Ovary (tissue), 3 donors: ENCODE results near the gene DIS3L2.

Experiments used
- CTCF ChIP-seq, 3 donors: fragments of 450-650 bp in 2 of 3; fragments of 200-600 bp in 1 of 3; IDR thresholded peaks; one replicate each; pipeline versions ENCODE4 v1.5.1 to v1.8.0; 2016 to 2022; ENCODE audit warnings: antibody characterized with exemption in 3 of 3, mild to moderate bottlenecking in 1 of 3
- EP300 ChIP-seq: sonication (generic); formaldehyde crosslinking; IDR thresholded peaks from one replicate; pipeline ENCODE4 v1.6.1; 2017; ENCODE audit warnings: antibody characterized with exemption
- donor health status: DM: no; HTN: no; CAD: no.

- TF ChIP-seq CTCF (IDR thresholded peaks at IDR 0.05) (no peak), EP300 (no peak)
Measured at GRCh38 chr2:232351686-232352510, 390.4 kb downstream of the DIS3L2 start.
